BLaER1 treated with 17β-estradiol and CSF1 and Interleukin-3, amounts not matched to agents 10 nM and 100 nM (cell line): Measurements from ENCODE around the gene GOLGB1.

Source experiments
- H3K27ac ChIP-seq, 11 experiments: shearing (Covaris generic); formaldehyde crosslinking; 2 replicates each; pipeline ENCODE4 v1.8.1; 2022
- H3K27me3 ChIP-seq, 11 experiments: shearing (Covaris generic); formaldehyde crosslinking; 2 replicates each; pipeline ENCODE4 v1.8.1; 2022
- H3K36me3 ChIP-seq, 11 experiments: shearing (Covaris generic); formaldehyde crosslinking; 2 replicates each; pipeline ENCODE4 v1.8.1; 2022
- H3K4me1 ChIP-seq, 10 experiments: shearing (Covaris generic); formaldehyde crosslinking; 2 replicates each; pipeline ENCODE4 v1.8.1; 2022
- H3K4me2 ChIP-seq, 11 experiments: shearing (Covaris generic); formaldehyde crosslinking; 2 replicates each; pipeline ENCODE4 v1.8.1; 2022
- H3K4me3 ChIP-seq, 10 experiments: shearing (Covaris generic); formaldehyde crosslinking; 2 replicates each; pipeline ENCODE4 v1.8.1; 2022
- H3K9ac ChIP-seq, 11 experiments: shearing (Covaris generic); formaldehyde crosslinking; 2 replicates each; pipeline ENCODE4 v1.8.1; 2022
- H3K9me3 ChIP-seq, 11 experiments: shearing (Covaris generic); formaldehyde crosslinking; replicated peaks in 1 of 11; 2 replicates each; pipeline ENCODE4 v1.8.1; 2022
- H4K20me1 ChIP-seq, 11 experiments: shearing (Covaris generic); formaldehyde crosslinking; 2 replicates each; pipeline ENCODE4 v1.8.1; 2022
- Cebpa-rat ChIP-seq, 11 experiments: shearing (Covaris generic); IDR thresholded peaks; 2 replicates each; pipeline ENCODE4 v1.8.1; 2022

The GOLGB1 gene

GRCh38 chr3:121769246-121769645 is 19.7 kb upstream of the GOLGB1 start:
- H3K9ac ChIP-seq: no peak overlapping the region
- H3K4me3 ChIP-seq: no peak overlapping the region
- H3K27ac ChIP-seq: no peak overlapping the region
- H3K9me3 ChIP-seq: peaks cover 0 to 3% (median 0%) of the 10 kb centered on the region in 11 experiments; a peak in 2 of 22 replicates
- H4K20me1 ChIP-seq: no peaks in the 10 kb centered on the region
- H3K4me1 ChIP-seq: no peaks in the 10 kb centered on the region
- H3K4me2 ChIP-seq: no peak overlapping the region
- H3K36me3 ChIP-seq: peaks cover 57 to 82% (median 75%) of the 10 kb centered on the region in 11 experiments
- TF ChIP-seq Cebpa-rat (IDR thresholded peaks at IDR 0.05): peak in 4 of 11 experiments; percentile 24 to 92 (median 36); a peak in 7 of 22 replicates
- H3K27me3 ChIP-seq: no peaks in the 10 kb centered on the region

- no peaks in the 10 kb centered on the region for H3K9me3 ChIP-seq
- no peak for TF ChIP-seq Cebpa-rat (IDR thresholded peaks at IDR 0.05)
- no peaks in the 10 kb centered on the region for H4K20me1 ChIP-seq
- H3K27me3 ChIP-seq: no peaks in the 10 kb centered on the region
- H3K4me1 ChIP-seq: no peaks in the 10 kb centered on the region
- H3K27ac ChIP-seq: no peak overlapping the region
- no peak overlapping the region for H3K4me3 ChIP-seq
- no peak overlapping the region for H3K4me2 ChIP-seq
- peaks cover 51 to 74% (median 67%) of the 10 kb centered on the region in 11 experiments for H3K36me3 ChIP-seq
- no peak overlapping the region for H3K9ac ChIP-seq
Observed at GRCh38 chr3:121768452-121768851, 18.9 kb upstream of the GOLGB1 start.

GRCh38 chr3:121759541-121760202 is 10.1 kb upstream of the GOLGB1 start:
- H3K4me2 ChIP-seq: peak overlapping the region in 10 of 11 experiments; percentile 21 to 79 (median 59)

GRCh38 chr3:121758727-121759450 is 9.3 kb upstream of the GOLGB1 start:
- peaks cover 16 to 40% (median 30%) of the 10 kb centered on the region in 10 experiments for H3K4me1 ChIP-seq
- no peaks in the 10 kb centered on the region for H3K9me3 ChIP-seq
- no peaks in the 10 kb centered on the region for H3K36me3 ChIP-seq
- H3K27ac ChIP-seq: no peak overlapping the region
- no peak for TF ChIP-seq Cebpa-rat (IDR thresholded peaks at IDR 0.05)
- H3K27me3 ChIP-seq: no peaks in the 10 kb centered on the region
- H4K20me1 ChIP-seq: no peaks in the 10 kb centered on the region
- no peak overlapping the region for H3K9ac ChIP-seq
- peak overlapping the region in 8 of 11 experiments; percentile 37 to 79 (median 62); a peak in 8 of 22 replicates for H3K4me2 ChIP-seq
- no peak overlapping the region for H3K4me3 ChIP-seq

More at GRCh38 chr3:121759541-121760202, 10.1 kb upstream of the GOLGB1 start:
- Histone ChIP-seq H3K36me3 (no peaks in the 10 kb centered on the region), H3K27ac (no peak overlapping the region; a peak in 1 of 22 replicates), H3K27me3 (no peaks in the 10 kb centered on the region), H3K4me3 (no peak overlapping the region), H3K9ac (no peak overlapping the region), H3K9me3 (no peaks in the 10 kb centered on the region), H4K20me1 (no peaks in the 10 kb centered on the region), H3K4me1 (peaks cover 16 to 40% (median 30%) of the 10 kb centered on the region in 10 experiments)
- no peak for TF ChIP-seq Cebpa-rat (IDR thresholded peaks at IDR 0.05)

- Histone ChIP-seq H3K4me2 (peak overlapping the region in 7 of 11 experiments; percentile 11 to 43 (median 37); a peak in 11 of 22 replicates), H3K9ac (no peak overlapping the region)
Observed at GRCh38 chr3:121757812-121758545, 8.4 kb upstream of the GOLGB1 start.

GRCh38 chr3:121757087-121757811 is 7.7 kb upstream of the GOLGB1 start:
- Histone ChIP-seq H3K9ac (no peak overlapping the region), H3K9me3 (no peaks in the 10 kb centered on the region), H3K4me2 (peak overlapping the region in 7 of 11 experiments; percentile 11 to 43 (median 37); a peak in 11 of 22 replicates), H3K36me3 (no peaks in the 10 kb centered on the region), H3K27ac (no peak overlapping the region), H4K20me1 (no peaks in the 10 kb centered on the region), H3K27me3 (no peaks in the 10 kb centered on the region), H3K4me3 (no peak overlapping the region), H3K4me1 (peaks cover 16 to 40% (median 30%) of the 10 kb centered on the region in 10 experiments)
- no peak for TF ChIP-seq Cebpa-rat (IDR thresholded peaks at IDR 0.05)

More at GRCh38 chr3:121757812-121758545, 8.4 kb upstream of the GOLGB1 start:
- no peaks in the 10 kb centered on the region for H4K20me1 ChIP-seq
- no peak overlapping the region for H3K27ac ChIP-seq
- H3K36me3 ChIP-seq: no peaks in the 10 kb centered on the region
- no peak for TF ChIP-seq Cebpa-rat (IDR thresholded peaks at IDR 0.05)
- no peak overlapping the region for H3K4me3 ChIP-seq
- H3K9me3 ChIP-seq: no peaks in the 10 kb centered on the region
- H3K27me3 ChIP-seq: no peaks in the 10 kb centered on the region
- peaks cover 16 to 40% (median 30%) of the 10 kb centered on the region in 10 experiments for H3K4me1 ChIP-seq

- H3K9ac ChIP-seq: no peak overlapping the region
- no peak overlapping the region for H3K27ac ChIP-seq
- peaks cover 15 to 32% (median 27%) of the 10 kb centered on the region in 10 experiments for H3K4me1 ChIP-seq
- peaks cover 0 to 11% (median 0%) of the 10 kb centered on the region in 11 experiments; a peak in 5 of 22 replicates for H4K20me1 ChIP-seq
- H3K4me2 ChIP-seq: no peak overlapping the region
- H3K27me3 ChIP-seq: no peaks in the 10 kb centered on the region
- no peaks in the 10 kb centered on the region for H3K9me3 ChIP-seq
- TF ChIP-seq Cebpa-rat (IDR thresholded peaks at IDR 0.05): no peak
- H3K4me3 ChIP-seq: no peak overlapping the region
- H3K36me3 ChIP-seq: no peaks in the 10 kb centered on the region
Observed at GRCh38 chr3:121752772-121753171, 3.2 kb upstream of the GOLGB1 start.

GRCh38 chr3:121752261-121752660 is 2.7 kb upstream of the GOLGB1 start:
- H3K4me2 ChIP-seq: no peak overlapping the region
- H3K4me1 ChIP-seq: peaks cover 19 to 30% (median 23%) of the 10 kb centered on the region in 10 experiments
- no peaks in the 10 kb centered on the region for H3K27me3 ChIP-seq
- TF ChIP-seq Cebpa-rat (IDR thresholded peaks at IDR 0.05): no peak
- peaks cover 0 to 13% (median 0%) of the 10 kb centered on the region in 11 experiments; a peak in 5 of 22 replicates for H4K20me1 ChIP-seq
- H3K9ac ChIP-seq: no peak overlapping the region
- H3K9me3 ChIP-seq: no peaks in the 10 kb centered on the region
- no peaks in the 10 kb centered on the region for H3K36me3 ChIP-seq
- H3K27ac ChIP-seq: no peak overlapping the region
- H3K4me3 ChIP-seq: no peak overlapping the region
